ENCODE data around the gene PRKAG2.

PRKAG2 gene

DNA sequence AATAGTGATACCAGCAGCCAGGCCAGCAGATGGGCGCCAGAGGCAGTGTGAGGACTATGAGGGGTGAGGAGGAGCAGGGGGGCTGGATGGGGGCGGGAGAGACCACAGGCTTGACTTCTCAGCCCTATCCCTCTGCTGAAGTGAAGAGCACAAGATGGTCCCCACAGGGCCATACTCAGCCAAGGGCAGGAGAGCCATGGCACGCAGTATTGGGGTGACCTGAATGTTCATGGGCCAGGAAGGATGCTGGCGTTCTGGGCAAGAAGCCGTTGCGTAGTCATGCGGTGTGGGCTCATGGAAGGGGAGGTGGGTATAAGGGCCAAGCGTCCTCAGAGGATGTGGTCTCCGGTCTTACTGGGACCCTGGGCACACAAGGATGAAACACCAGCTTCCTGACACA, 146.3 kb downstream of the PRKAG2 start:
- FAIRE-seq: no peak
- DNase-seq (ENCODE audit: low spot score): no peak

GRCh38 chr7:151729521-151729921, 147.4 kb downstream of the PRKAG2 start:
- DNase-seq (ENCODE audit: low spot score): no peak
- FAIRE-seq: no peak

GRCh38 chr7:151728746-151729145, 148.2 kb downstream of the PRKAG2 start:
- no peak for DNase-seq (ENCODE audit: low spot score)
- no peak for FAIRE-seq

GRCh38 chr7:151728286-151728660, 148.6 kb downstream of the PRKAG2 start:
- FAIRE-seq: no peak

GRCh38 chr7:151727579-151728285, 149.2 kb downstream of the PRKAG2 start:
- FAIRE-seq (peak; percentile 96), DNase-seq (ENCODE audit: low spot score) (peak; percentile 100)

More at GRCh38 chr7:151728286-151728660, 148.6 kb downstream of the PRKAG2 start:
- no peak for DNase-seq (ENCODE audit: low spot score)

DNA sequence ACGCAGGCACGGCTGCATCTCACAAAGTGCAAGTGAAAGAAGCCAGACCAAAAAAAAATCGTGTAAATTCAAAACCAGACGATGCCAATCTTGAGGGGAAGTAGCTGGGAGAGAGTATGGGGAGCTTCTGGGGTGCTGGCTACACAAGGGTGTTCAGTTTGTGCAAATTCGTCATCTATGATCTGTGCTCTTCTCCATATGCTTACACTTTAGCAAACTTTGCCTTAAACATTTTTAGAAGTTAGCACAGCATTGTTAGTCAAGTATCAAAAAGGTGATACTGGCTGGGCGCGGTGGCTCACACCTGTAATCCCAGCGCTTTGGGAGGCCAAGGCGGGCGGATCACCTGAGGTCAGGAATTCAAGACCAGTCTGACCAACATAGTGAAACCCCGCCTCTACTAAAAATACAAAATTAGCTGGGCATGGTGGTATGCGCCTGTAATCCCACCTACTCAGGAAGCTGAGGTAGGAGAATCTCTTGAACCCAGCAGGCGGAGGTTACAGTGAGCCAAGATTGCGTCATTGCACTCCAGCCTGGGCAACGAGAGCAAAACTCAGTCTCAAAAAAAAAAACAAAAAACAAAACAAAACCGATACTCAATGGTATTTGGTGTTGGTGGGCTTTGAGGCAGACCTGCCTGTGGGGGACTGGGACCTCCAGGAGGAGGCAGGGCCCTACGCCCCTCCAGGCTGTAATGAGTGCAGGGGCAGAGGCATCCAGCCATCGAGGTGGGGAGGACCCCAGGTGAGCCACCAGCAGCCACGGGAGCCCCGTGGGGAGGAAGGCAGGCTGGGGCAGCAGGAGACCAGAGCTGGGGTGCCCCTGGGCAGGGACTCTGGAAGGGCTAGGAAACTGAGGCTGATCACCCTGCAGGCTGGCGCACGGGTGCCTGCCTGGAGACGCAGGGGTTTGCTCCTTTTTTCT, 150.0 kb downstream of the PRKAG2 start:
- FAIRE-seq (no peak), DNase-seq (ENCODE audit: low spot score) (no peak)

DNA sequence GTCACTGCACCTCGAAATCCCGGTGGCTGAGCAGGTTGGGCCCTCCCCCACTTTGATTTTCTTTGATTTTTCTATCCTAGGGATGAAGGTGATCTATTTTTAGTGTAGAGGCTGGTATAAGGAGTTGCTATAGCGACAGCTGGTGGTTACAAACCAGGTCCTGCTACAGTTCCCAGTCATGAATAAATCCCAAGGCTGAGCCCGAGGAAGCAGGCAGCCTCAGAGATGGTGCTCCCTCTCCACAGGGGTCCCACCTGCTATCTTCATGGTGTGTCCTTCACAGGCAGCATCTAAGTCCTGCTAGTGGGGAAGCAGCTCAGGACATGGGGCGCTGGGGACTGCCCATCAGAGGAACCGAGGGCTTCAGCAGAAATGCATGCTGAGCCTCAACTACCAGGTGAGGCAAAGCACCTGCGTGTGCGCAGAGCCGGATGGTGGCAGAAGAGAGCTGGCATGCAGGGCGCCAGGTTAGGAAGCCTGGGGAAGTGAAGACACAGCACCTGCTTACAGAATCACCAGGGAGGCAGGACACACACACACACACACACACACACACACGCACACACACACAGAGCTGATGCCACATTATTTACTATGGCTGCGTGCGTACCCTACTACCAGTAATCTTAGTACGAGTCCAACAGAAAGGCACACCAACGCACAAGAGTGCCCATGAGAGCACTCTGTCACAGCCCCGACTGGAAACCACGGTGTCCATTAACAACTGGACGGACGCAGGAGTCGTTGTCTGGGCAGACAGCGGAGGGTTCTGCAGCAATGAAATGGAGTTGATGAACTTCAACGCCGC, 150.9 kb downstream of the PRKAG2 start:
- FAIRE-seq (no peak), DNase-seq (ENCODE audit: low spot score) (no peak)

GRCh38 chr7:151724920-151725584, 151.9 kb downstream of the PRKAG2 start:
- DNase-seq (ENCODE audit: low spot score) (no peak), FAIRE-seq (no peak)

- DNase-seq (ENCODE audit: low spot score) (no peak), FAIRE-seq (no peak)
Observed at GRCh38 chr7:151724250-151724915, 152.5 kb downstream of the PRKAG2 start.

GRCh38 chr7:151723321-151723720, 153.6 kb downstream of the PRKAG2 start:
- DNase-seq (ENCODE audit: low spot score) (no peak), FAIRE-seq (no peak)

- FAIRE-seq: no peak
- no peak for DNase-seq (ENCODE audit: low spot score)
Observed at GRCh38 chr7:151722533-151722932, 154.4 kb downstream of the PRKAG2 start.

GRCh38 chr7:151721694-151722093, 155.2 kb downstream of the PRKAG2 start:
- peak; percentile 28 for DNase-seq (ENCODE audit: low spot score)
- FAIRE-seq: no peak

GRCh38 chr7:151721236-151721635, 155.7 kb downstream of the PRKAG2 start:
- DNase-seq (ENCODE audit: low spot score) (no peak), FAIRE-seq (no peak)

DNA sequence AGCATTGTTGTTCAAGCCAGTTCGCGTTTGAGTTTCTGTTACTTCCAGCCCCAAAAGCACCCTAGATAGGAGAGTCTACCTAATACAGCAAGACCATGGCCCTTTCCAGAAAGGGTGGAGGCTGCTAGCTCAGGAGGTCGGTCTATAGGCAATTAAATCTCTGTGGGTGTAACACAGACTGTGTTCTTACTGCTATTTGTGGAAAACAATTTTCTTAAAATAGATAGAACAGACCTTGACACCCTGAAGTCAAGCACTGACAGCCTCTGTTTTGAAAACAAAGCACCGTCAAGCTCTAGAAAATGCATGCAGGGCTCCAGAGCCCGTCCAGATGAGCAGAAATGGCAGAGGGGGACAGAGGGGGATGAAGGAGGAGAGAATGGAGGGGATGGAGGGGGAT, 156.6 kb downstream of the PRKAG2 start:
- DNase-seq (ENCODE audit: low spot score): no peak
- FAIRE-seq: no peak

DNA sequence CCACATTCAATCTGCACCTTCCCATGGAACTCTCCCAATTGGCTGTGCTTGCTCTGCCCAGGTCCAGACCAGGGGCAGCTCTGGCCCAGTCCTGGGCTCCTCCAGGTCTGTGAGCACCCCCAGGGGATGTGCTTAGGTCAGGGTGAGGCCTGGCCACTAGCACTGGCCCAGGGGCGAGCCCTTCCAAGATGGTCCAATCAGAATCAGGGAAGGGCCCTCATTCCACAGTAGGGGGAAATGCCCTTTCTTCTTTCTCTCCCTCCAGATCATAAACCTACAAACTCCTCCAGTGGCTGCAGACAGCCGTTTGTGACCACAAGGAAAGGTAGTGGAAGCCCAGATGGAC, 157.0 kb downstream of the PRKAG2 start:
- FAIRE-seq (no peak), DNase-seq (ENCODE audit: low spot score) (no peak)

DNA sequence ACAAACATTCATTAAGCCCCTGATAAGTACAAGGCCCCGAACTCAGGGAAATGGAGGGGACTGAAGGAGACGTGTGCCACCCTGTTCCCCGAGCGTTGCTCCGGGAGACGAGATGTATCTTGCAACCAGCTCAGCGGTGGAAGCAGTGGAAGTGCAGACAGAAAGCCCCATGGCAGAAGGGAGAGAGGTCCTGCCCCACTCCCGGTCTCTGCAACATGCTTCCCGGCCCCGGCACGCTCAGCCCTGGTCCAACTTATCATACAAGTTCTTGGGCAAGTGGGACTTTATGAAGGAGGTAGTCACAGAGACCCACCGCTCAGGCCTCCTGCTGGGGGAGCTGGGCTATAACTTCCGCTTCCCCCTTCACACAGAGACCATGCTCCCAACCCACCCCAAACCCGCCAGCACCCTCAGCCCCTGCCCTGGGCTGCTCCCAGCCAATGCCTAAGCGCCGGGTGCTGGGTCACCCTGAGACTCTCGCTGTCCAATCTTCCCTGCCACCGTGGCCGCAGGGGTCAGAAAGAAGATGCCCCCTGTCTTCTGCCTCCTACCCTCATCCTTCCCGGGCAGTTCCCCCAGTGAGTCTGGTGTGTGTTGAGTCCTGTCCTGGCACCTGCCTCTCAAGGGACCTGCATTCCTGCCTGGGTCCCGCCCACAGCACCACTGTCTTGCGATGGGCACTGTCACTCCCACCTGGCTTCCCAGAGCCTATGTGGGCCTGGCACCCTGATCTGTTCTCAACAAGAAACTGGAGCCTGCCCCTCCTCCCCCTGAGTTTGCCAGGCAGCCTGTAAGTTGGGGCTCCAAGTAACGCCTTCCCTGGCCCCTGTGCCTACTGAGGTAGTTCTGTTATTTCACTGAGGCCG, 157.7 kb downstream of the PRKAG2 start:
- DNase-seq (ENCODE audit: low spot score) (no peak), FAIRE-seq (no peak)

- no peak for DNase-seq (ENCODE audit: low spot score)
- FAIRE-seq: no peak
Observed at GRCh38 chr7:151717918-151718317, 159.0 kb downstream of the PRKAG2 start.

DNA sequence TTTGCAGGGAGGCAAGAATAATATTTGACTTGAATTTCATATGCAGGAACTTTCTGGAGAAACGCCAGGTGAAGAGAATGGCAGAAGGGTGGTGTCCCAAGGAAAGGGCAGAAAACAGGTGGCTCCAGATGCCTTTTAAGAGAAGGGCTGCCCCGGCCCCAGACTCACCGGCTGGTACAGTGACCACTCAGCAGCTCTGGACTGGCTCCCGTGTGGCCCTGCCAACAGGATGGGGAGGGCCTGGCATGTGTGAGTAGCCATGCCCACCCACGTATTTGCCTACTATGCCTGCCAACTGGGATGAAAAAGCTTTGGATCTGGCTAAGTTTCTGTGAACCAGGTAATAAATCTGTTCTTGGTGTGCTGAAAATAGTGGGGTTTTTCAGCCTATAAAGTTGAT, 159.5 kb downstream of the PRKAG2 start:
- no peak for FAIRE-seq

DNA sequence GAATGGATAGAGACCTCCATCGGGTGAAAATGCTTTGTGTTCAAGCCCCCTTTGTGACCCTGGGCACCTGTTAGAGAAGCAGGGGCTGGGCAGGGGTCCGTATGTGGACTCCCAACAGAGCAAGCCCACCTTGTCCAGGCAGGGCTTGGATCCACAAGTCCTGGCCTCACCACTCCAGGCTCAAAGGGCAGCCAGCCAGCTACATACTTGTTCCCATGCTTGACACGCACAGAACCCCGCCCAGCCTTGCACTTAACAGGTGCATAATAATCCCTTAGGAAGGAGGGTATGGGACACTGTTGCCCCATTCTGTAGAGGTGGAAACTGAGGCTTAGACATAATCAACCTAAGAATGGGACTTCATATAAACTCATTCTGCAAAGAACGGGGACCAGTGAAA, 160.6 kb downstream of the PRKAG2 start:
- no peak for FAIRE-seq
- no peak for DNase-seq (ENCODE audit: low spot score)

More for the DNA sequence above, 159.5 kb downstream of the PRKAG2 start:
- no peak for DNase-seq (ENCODE audit: low spot score)

Measured in RCC 7860 (cell line).